Measurements from ENCODE around the gene DLGAP1.

DLGAP1 gene

GRCh38 chr18:4077204-4077603 lies 377.9 kb downstream of the DLGAP1 start:
- H3K27me3 ChIP-seq (replicated peaks; ENCODE audit: control insufficient read depth, insufficient read depth, low read length), result no peaks in the 10 kb centered on the region
- no peak overlapping the region for H3K4me3 ChIP-seq (replicated peaks; ENCODE audit: low read depth, low read length)
- DNase-seq (ENCODE audit: extremely low read depth, insufficient read length), result no peak
- no peaks in the 10 kb centered on the region for H3K36me3 ChIP-seq (ENCODE audit: control insufficient read depth, insufficient read depth, low read length)
- TF ChIP-seq CTCF (IDR thresholded peaks at IDR 0.05; ENCODE audit: insufficient read depth, low read length, poor library complexity, severe bottlenecking), result no peak

- no peaks in the 10 kb centered on the region for H3K27me3 ChIP-seq (replicated peaks; ENCODE audit: control insufficient read depth, insufficient read depth, low read length)
- DNase-seq (ENCODE audit: extremely low read depth, insufficient read length), result no peak
- no peak for TF ChIP-seq CTCF (IDR thresholded peaks at IDR 0.05; ENCODE audit: insufficient read depth, low read length, poor library complexity, severe bottlenecking)
- H3K4me3 ChIP-seq (replicated peaks; ENCODE audit: low read depth, low read length), result no peak overlapping the region
- no peaks in the 10 kb centered on the region for H3K36me3 ChIP-seq (ENCODE audit: control insufficient read depth, insufficient read depth, low read length)
Measured at GRCh38 chr18:4074647-4075046, 380.5 kb downstream of the DLGAP1 start.

- no peak overlapping the region for H3K4me3 ChIP-seq (replicated peaks; ENCODE audit: low read depth, low read length)
- no peaks in the 10 kb centered on the region for H3K36me3 ChIP-seq (ENCODE audit: control insufficient read depth, insufficient read depth, low read length)
- DNase-seq (ENCODE audit: extremely low read depth, insufficient read length), result no peak
- H3K27me3 ChIP-seq (replicated peaks; ENCODE audit: control insufficient read depth, insufficient read depth, low read length), result no peaks in the 10 kb centered on the region
- TF ChIP-seq CTCF (IDR thresholded peaks at IDR 0.05; ENCODE audit: insufficient read depth, low read length, poor library complexity, severe bottlenecking), result no peak
Measured at GRCh38 chr18:4069183-4069582, 385.9 kb downstream of the DLGAP1 start.

GRCh38 chr18:4068552-4069158 lies 386.5 kb downstream of the DLGAP1 start:
- TF ChIP-seq CTCF (IDR thresholded peaks at IDR 0.05; ENCODE audit: insufficient read depth, low read length, poor library complexity, severe bottlenecking), result peak; percentile 71
- Histone ChIP-seq H3K27me3 (replicated peaks; ENCODE audit: control insufficient read depth, insufficient read depth, low read length) (no peaks in the 10 kb centered on the region), H3K4me3 (replicated peaks; ENCODE audit: low read depth, low read length) (no peak overlapping the region), H3K36me3 (ENCODE audit: control insufficient read depth, insufficient read depth, low read length) (no peaks in the 10 kb centered on the region)
- peak; percentile 24 for DNase-seq (ENCODE audit: extremely low read depth, insufficient read length)

GRCh38 chr18:4063545-4063944 lies 391.6 kb downstream of the DLGAP1 start:
- TF ChIP-seq CTCF (IDR thresholded peaks at IDR 0.05; ENCODE audit: insufficient read depth, low read length, poor library complexity, severe bottlenecking), result no peak
- H3K36me3 ChIP-seq (ENCODE audit: control insufficient read depth, insufficient read depth, low read length), result no peaks in the 10 kb centered on the region
- H3K4me3 ChIP-seq (replicated peaks; ENCODE audit: low read depth, low read length), result no peak overlapping the region
- H3K27me3 ChIP-seq (replicated peaks; ENCODE audit: control insufficient read depth, insufficient read depth, low read length), result no peaks in the 10 kb centered on the region
- no peak for DNase-seq (ENCODE audit: extremely low read depth, insufficient read length)

Data from GM06990 (cell line).